HepG2 (cell line): ENCODE results near the gene RHOT2. TPM values are rescaled to one million over a fixed set of nuclear protein-coding genes. Genes with fewer than 3 reads are reported as not detected.

Source experiments
- KDM4B ChIP-seq: sonication (generic); formaldehyde crosslinking; IDR thresholded peaks from 2 replicates; pipeline ENCODE4 v1.4.0; 2020; ENCODE audit warnings: missing genetic modification reagents
- MTF2 ChIP-seq: sonication (generic); formaldehyde crosslinking; IDR thresholded peaks from 2 replicates; pipeline ENCODE4 v1.5.0; 2020; ENCODE audit warnings: missing genetic modification reagents, borderline replicate concordance
- PAWR ChIP-seq: sonication (generic); formaldehyde crosslinking; IDR thresholded peaks from 2 replicates; pipeline ENCODE4 v1.4.0; 2020; ENCODE audit warnings: missing genetic modification reagents, mild to moderate bottlenecking, borderline replicate concordance
- SMAD3 ChIP-seq: sonication (generic); formaldehyde crosslinking; IDR thresholded peaks from 2 replicates; pipeline ENCODE4 v1.4.0; 2020; ENCODE audit warnings: missing genetic modification reagents
- SRSF9 ChIP-seq: fragments of 200-400 bp; formaldehyde crosslinking; IDR thresholded peaks from 2 replicates; pipeline ENCODE4 v1.6.1; 2018; ENCODE audit warnings: borderline replicate concordance, mild to moderate bottlenecking, low read depth, low read length; ENCODE audit not compliant: insufficient read depth, poor library complexity, severe bottlenecking
- TOE1 ChIP-seq: sonication (generic); formaldehyde crosslinking; IDR thresholded peaks from 2 replicates; pipeline ENCODE4 v1.4.0; 2020; ENCODE audit warnings: mild to moderate bottlenecking, missing genetic modification reagents
- ZFP37 ChIP-seq: sonication (generic); formaldehyde crosslinking; IDR thresholded peaks from 2 replicates; pipeline ENCODE4 v1.4.0; 2020; ENCODE audit warnings: missing genetic modification reagents, borderline replicate concordance
- ZNF121 ChIP-seq: sonication (generic); formaldehyde crosslinking; IDR thresholded peaks from 2 replicates; pipeline ENCODE4 v1.5.0; 2020; ENCODE audit warnings: mild to moderate bottlenecking, missing genetic modification reagents
- ZNF326 ChIP-seq: sonication (generic); formaldehyde crosslinking; IDR thresholded peaks from 2 replicates; pipeline ENCODE4 v1.4.0; 2020; ENCODE audit warnings: missing genetic modification reagents, borderline replicate concordance
- ZNF354B ChIP-seq: sonication (generic); formaldehyde crosslinking; IDR thresholded peaks from 2 replicates; pipeline ENCODE4 v1.8.0; 2022; ENCODE audit warnings: mild to moderate bottlenecking, missing genetic modification reagents
- ZNF564 ChIP-seq: sonication (generic); formaldehyde crosslinking; IDR thresholded peaks from 2 replicates; pipeline ENCODE4 v1.8.1; 2023; ENCODE audit warnings: mild to moderate bottlenecking, missing genetic modification reagents
- ZNF589 ChIP-seq: sonication (generic); formaldehyde crosslinking; conservative IDR thresholded peaks from 2 replicates; pipeline ENCODE4 v1.8.0; 2022; ENCODE audit warnings: mild to moderate bottlenecking, moderate library complexity, missing genetic modification reagents
- ZNF776 ChIP-seq: sonication (generic); formaldehyde crosslinking; IDR thresholded peaks from 2 replicates; pipeline ENCODE4 v1.4.0; 2020; ENCODE audit warnings: mild to moderate bottlenecking, missing genetic modification reagents
- polyA plus RNA-seq, 8 experiments: library from polyadenylated mRNA; depleted of rRNA in 3 of 8; stranded (reverse) in 7 of 8; unstranded in 1 of 8; fragments of >200 nt; fragmentation: Illumina TruSeq in 4 of 8; extraction: Trizol in 4 of 8; gene quantifications; 2 replicates each; pipeline versions ENCODE4 v1.2.1 to v1.2.3, GENCODE V29; 2011 to 2016; ENCODE audit warnings: low read depth in 4 of 8, missing spikeins in 1 of 8, mixed read lengths in 1 of 8; ENCODE audit not compliant: insufficient read depth in 1 of 8
- total RNA-seq, 5 experiments: library from RNA; depleted of rRNA; stranded (reverse); fragments of >200 nt; fragmentation: Illumina TruSeq; extraction: Trizol; gene quantifications; 2 replicates each; pipeline ENCODE4 v1.2.3, GENCODE V29; 2016; ENCODE audit warnings: low read depth in 1 of 5
- TF ChIP-seq, protein P1 (sequence below): IDR thresholded peaks from 2 replicates; pipeline ENCODE4 v1.6.1; 2016; ENCODE audit warnings: low read depth
- TF ChIP-seq, protein P2 (sequence below): sonication (generic); formaldehyde crosslinking; IDR thresholded peaks from 2 replicates; pipeline ENCODE4 v1.8.1; 2022; ENCODE audit warnings: mild to moderate bottlenecking, missing genetic modification reagents
- TF ChIP-seq, protein P3 (sequence below): IDR thresholded peaks from 2 replicates; pipeline ENCODE4 v1.6.1; 2016; ENCODE audit warnings: mild to moderate bottlenecking
- TF ChIP-seq, protein P4 (sequence below): sonication (generic); formaldehyde crosslinking; IDR thresholded peaks from 2 replicates; pipeline ENCODE4 v1.8.1; 2023; ENCODE audit warnings: mild to moderate bottlenecking, moderate library complexity, missing genetic modification reagents
- TF ChIP-seq, protein P5 (sequence below): IDR thresholded peaks from 2 replicates; pipeline ENCODE4 v1.6.1; 2012; ENCODE audit warnings: low read depth, low read length, improper control_type of control experiment
- TF ChIP-seq, protein P6 (sequence below): fragments of 450-650 bp; IDR thresholded peaks from 2 replicates; pipeline ENCODE4 v1.6.1; 2016

Gene RHOT2
- total and polyA plus RNA-seq, 2 of the 13 experiments (the other 11 are each of a cell fraction or from before 2014, with no cell fraction given), result 63.6 to 76.9 TPM

DNA sequence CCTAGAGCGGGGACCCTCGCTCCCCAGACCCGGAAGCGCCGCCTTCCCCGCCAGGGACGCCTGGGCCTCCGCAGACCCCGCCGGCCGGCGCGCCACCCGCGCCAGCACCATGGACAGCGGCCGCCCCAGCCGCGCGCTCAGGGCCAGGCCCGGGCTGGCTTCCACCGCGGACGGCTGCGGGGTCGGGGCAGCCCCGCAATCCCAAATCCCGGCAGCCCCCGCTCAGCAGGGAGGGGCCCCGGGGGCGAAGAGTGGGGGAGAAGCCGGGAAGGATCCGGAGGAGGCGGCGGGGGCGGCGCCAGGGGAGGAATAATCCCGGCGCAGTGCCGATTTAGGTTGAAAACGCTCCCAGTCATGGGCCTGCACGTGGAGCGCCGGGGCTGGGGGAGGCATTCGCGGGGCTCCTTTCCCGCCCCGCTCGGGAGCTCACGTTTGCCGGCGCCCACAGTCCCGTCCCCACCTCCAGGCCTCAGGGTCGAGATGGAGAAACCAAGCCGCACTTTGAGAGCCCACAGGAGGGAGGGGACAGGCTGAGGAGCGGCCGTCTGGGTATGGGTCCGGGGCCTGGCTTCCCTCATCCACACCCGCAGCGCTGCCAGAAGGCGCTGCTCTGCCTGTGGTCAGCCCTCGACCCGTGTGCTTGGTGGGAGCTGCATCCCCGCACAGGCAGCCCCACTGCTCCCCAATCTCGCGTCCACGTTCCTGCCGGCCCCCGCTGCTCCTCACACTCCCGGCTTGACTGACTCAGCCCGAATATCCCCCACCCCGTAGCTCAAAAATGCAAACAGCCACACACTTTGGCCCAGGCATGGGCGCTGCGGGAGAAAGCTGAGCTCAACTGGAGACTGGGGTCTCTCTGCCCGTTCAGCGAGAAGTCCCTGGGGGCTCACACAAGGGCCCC lies 33.0 kb downstream of the RHOT2 start (continued):
- TF ChIP-seq ZNF589 (CRISPR knock-in tag) (0 out of 2 replicates have a peak, but pooled peaks have one; percentile 66), TOE1 (no peak), ZNF776 (CRISPR knock-in tag) (peak; percentile 47; the same call in 1 of the 2 replicates), ZNF326 (CRISPR knock-in tag) (no peak), MTF2 (CRISPR knock-in tag) (peak; percentile 44; the same call in 1 of the 2 replicates), ZNF564 (CRISPR knock-in tag) (0 out of 2 replicates have a peak, but pooled peaks have one; percentile 47), SRSF9 (no peak), SMAD3 (CRISPR knock-in tag) (no peak), PAWR (CRISPR knock-in tag) (no peak), ZFP37 (CRISPR knock-in tag) (no peak), ZNF354B (no peak), ZNF121 (CRISPR knock-in tag) (no peak), KDM4B (CRISPR knock-in tag) (no peak)
- TF ChIP-seq, protein P1, sequence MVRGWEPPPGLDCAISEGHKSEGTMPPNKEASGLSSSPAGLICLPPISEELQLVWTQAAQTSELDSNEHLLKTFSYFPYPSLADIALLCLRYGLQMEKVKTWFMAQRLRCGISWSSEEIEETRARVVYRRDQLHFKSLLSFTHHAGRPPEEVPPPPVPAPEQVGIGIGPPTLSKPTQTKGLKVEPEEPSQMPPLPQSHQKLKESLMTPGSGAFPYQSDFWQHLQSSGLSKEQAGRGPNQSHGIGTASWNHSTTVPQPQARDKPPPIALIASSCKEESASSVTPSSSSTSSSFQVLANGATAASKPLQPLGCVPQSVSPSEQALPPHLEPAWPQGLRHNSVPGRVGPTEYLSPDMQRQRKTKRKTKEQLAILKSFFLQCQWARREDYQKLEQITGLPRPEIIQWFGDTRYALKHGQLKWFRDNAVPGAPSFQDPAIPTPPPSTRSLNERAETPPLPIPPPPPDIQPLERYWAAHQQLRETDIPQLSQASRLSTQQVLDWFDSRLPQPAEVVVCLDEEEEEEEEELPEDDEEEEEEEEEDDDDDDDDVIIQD (CRISPR knock-in tag), result no peak
- TF ChIP-seq, protein P2, sequence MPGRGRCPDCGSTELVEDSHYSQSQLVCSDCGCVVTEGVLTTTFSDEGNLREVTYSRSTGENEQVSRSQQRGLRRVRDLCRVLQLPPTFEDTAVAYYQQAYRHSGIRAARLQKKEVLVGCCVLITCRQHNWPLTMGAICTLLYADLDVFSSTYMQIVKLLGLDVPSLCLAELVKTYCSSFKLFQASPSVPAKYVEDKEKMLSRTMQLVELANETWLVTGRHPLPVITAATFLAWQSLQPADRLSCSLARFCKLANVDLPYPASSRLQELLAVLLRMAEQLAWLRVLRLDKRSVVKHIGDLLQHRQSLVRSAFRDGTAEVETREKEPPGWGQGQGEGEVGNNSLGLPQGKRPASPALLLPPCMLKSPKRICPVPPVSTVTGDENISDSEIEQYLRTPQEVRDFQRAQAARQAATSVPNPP, result 0 out of 2 replicates have a peak, but pooled peaks have one; percentile 62
- TF ChIP-seq, protein P3, sequence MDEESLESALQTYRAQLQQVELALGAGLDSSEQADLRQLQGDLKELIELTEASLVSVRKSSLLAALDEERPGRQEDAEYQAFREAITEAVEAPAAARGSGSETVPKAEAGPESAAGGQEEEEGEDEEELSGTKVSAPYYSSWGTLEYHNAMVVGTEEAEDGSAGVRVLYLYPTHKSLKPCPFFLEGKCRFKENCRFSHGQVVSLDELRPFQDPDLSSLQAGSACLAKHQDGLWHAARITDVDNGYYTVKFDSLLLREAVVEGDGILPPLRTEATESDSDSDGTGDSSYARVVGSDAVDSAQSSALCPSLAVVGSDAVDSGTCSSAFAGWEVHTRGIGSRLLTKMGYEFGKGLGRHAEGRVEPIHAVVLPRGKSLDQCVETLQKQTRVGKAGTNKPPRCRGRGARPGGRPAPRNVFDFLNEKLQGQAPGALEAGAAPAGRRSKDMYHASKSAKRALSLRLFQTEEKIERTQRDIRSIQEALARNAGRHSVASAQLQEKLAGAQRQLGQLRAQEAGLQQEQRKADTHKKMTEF (CRISPR knock-in tag), result no peak
- TF ChIP-seq, protein P4, sequence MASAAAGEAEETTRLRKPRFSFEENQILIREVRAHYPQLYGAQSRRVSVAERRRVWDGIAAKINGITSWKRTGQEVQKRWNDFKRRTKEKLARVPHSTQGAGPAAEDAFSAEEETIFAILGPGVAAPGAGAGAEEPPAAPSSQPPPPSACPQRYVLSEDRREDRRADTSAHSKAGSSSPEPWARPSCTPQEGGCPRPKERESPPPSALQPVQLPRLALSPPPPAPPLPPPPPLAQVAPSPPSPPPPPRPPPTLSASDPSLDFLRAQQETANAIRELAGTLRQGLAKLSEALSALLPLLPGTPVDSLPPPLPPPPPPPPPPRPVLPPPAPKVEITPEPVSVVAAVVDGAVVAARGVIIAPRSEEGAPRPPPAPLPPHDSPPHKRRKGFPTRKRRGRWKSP (CRISPR knock-in tag), result no peak
- TF ChIP-seq, protein P5, sequence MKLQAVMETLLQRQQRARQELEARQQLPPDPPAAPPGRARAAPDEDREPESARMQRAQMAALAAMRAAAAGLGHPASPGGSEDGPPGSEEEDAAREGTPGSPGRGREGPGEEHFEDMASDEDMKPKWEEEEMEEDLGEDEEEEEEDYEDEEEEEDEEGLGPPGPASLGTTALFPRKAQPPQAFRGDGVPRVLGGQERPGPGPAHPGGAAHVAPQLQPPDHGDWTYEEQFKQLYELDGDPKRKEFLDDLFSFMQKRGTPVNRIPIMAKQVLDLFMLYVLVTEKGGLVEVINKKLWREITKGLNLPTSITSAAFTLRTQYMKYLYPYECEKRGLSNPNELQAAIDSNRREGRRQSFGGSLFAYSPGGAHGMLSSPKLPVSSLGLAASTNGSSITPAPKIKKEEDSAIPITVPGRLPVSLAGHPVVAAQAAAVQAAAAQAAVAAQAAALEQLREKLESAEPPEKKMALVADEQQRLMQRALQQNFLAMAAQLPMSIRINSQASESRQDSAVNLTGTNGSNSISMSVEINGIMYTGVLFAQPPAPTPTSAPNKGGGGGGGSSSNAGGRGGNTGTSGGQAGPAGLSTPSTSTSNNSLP, result no peak
- TF ChIP-seq, protein P6, sequence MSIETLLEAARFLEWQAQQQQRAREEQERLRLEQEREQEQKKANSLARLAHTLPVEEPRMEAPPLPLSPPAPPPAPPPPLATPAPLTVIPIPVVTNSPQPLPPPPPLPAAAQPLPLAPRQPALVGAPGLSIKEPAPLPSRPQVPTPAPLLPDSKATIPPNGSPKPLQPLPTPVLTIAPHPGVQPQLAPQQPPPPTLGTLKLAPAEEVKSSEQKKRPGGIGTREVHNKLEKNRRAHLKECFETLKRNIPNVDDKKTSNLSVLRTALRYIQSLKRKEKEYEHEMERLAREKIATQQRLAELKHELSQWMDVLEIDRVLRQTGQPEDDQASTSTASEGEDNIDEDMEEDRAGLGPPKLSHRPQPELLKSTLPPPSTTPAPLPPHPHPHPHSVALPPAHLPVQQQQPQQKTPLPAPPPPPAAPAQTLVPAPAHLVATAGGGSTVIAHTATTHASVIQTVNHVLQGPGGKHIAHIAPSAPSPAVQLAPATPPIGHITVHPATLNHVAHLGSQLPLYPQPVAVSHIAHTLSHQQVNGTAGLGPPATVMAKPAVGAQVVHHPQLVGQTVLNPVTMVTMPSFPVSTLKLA, result no peak
